AG09309 (cell line): ENCODE data around the gene CMIP.

Experiments
- DNase-seq: peaks from one replicate; pipeline ENCODE4 v3.0.0-alpha.2; 2010; ENCODE audit warnings: low read depth
- H3K4me3 ChIP-seq: 2 replicates; pipeline ENCODE4 v1.5.1; 2011; ENCODE audit warnings: mild to moderate bottlenecking, low read depth, low read length, moderate library complexity; ENCODE audit not compliant: control insufficient read depth
- CTCF ChIP-seq: IDR thresholded peaks from 2 replicates; pipeline ENCODE4 v1.5.1; 2011; ENCODE audit warnings: mild to moderate bottlenecking, low read depth, low read length, inconsistent platforms; ENCODE audit not compliant: insufficient read depth, control insufficient read depth; ENCODE audit errors: missing control alignments

The CMIP gene

GRCh38 chr16:81586417-81586816 lies 141.8 kb downstream of the CMIP start:
- DNase-seq: no peak
- no peak for TF ChIP-seq CTCF
- no peak overlapping the region for H3K4me3 ChIP-seq

DNA sequence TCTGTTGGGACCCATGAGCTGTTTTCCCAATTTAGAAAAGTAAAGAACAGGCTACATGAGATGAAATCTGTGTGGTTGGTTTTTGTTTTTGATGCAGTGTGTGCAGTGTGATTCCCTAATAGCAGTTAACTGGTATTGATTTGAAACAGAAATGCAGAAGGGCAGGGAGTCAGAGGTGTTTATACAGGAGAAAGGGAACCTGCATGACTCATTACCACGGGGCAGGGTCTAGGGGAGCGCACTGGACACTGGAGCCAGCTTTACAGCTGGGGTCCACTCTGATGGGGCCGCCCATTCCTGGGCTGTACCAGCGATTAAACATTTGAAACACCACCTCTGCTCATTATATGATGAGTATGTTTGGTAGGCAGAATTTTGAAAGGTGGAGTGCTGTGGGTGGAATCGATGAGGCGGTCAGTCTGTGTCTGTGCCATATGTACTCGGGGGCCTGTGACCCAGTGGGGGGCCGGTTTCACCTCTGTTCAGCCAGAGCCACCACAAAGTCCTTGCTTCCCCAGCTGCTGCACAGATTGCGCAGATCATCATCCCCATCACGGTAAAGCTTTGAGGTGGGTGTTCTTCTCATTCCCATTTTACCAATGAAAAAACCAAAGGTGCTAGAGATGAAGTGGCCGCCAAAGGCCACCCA lies 142.5 kb downstream of the CMIP start:
- no peak for TF ChIP-seq CTCF
- no peak for DNase-seq
- no peak overlapping the region for H3K4me3 ChIP-seq

GRCh38 chr16:81587626-81588160 lies 143.1 kb downstream of the CMIP start:
- no peak for DNase-seq
- no peak overlapping the region for H3K4me3 ChIP-seq
- no peak for TF ChIP-seq CTCF

GRCh38 chr16:81588326-81589081 lies 143.9 kb downstream of the CMIP start:
- no peak overlapping the region for H3K4me3 ChIP-seq
- no peak for DNase-seq
- no peak for TF ChIP-seq CTCF

DNA sequence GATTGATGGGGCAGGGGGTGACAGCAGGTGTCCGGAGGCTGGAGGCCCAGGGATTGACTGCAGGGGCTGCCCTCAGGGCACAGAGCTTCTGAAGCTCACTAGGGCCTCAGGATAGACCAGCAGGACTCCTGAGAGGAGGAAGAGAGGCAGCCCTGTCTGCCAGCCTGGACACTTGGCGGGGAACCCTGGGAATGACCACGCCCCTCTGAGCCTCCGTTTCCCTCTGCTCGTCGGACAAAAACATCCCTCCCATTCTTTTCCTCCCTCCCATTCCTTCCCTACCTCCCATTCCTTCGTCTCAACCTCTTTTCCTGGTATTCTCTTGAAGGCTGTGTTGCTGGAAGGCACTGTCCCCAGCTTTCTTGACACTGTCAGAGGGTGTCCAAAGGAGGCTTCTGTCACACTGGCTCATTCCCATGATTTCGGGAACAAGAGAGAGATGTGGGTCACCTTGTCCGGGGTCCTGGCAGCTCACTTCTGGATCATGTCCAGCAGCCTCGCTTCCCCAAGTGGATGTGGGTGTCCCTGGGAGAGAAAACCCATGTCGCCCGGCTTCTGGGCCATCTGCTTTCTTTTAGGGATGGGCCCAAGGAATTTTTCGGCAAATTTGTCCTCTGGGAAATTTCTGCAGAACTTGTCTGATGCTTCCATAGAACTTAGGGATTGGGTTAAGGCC lies 145.5 kb downstream of the CMIP start:
- DNase-seq: no peak
- TF ChIP-seq CTCF: no peak
- no peak overlapping the region for H3K4me3 ChIP-seq

DNA sequence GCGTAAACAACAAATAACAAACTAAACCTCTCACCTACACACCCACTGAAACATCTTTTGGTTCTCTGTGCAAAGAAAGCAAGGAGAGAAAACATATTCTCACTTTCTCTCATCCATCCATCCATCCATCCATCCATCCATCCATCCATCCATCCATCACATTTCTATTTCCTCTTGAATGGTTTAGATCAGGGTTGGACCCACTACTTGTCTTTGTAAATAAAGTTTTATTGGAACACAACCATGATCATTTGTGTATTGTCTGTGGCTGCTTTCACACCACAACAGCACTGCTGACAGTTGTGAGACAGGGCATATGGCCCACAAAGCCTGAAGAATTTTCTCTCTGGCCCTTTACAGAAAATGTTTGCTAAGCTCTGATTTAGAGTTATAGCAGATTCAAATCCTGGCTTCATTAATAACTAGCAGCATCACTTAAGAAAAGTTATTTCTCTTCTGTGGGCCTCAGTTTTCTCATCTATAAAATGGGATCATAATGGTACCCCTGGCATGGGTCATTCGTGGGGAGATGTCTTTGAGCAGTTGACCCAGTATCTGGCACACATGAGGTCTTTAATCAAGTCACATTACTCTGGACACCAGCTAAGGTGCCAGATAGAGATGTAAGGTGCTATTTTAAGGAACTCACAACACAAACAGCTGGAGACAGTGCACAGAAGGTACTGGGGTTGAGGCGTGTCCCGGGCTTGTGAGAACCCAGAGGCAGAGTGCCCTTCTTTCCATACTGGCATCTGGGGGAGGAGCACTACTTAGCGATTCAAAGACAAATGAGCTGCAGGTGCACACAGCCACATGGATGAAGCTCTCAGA lies 146.3 kb downstream of the CMIP start:
- DNase-seq: no peak
- TF ChIP-seq CTCF: no peak
- no peak overlapping the region for H3K4me3 ChIP-seq
